GM19328 (cell line): ENCODE data around the gene WDHD1.
"Not testable (repeated sequence)": the region's sequence is repeated elsewhere in the genome, so short reads cannot be mapped to it uniquely, and the experiment has no call there.

ENCODE experiments used
- ATAC-seq: cut with Tn5 transposase; IDR thresholded peaks from one replicate; pipeline ENCODE4 v1.9.1; 2021; ENCODE audit warnings: mild to moderate bottlenecking, moderate library complexity; ENCODE audit not compliant: unreplicated experiment

WDHD1 gene

GRCh38 chr14:55051165-55051422, 24.2 kb upstream of the WDHD1 start:
- no peak for ATAC-seq

GRCh38 chr14:55048900-55049436, 22.1 kb upstream of the WDHD1 start:
- no peak for ATAC-seq

- ATAC-seq = no peak
Measured at GRCh38 chr14:55047301-55048053, 20.6 kb upstream of the WDHD1 start.

DNA sequence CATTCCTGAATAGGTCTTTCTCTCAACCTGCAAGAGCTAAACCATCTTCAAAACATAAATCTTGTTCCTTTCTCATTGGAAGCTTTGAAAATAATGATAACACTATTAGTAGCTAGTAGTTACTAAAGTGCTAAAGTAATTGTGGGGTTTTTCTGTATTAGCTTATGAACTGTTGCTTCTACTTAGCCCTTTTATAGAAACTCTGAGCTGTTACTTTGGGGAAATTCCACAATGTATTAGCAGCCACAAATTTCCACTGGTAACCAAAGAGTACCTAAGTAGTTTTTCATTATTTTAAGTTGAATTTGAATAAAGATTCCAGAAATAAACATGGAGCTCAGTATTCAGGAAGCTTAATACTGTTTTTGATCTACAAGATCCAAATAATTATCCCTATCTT, 18.2 kb upstream of the WDHD1 start:
- no peak for ATAC-seq

GRCh38 chr14:55043528-55043927, 16.6 kb upstream of the WDHD1 start:
- ATAC-seq = no peak

DNA sequence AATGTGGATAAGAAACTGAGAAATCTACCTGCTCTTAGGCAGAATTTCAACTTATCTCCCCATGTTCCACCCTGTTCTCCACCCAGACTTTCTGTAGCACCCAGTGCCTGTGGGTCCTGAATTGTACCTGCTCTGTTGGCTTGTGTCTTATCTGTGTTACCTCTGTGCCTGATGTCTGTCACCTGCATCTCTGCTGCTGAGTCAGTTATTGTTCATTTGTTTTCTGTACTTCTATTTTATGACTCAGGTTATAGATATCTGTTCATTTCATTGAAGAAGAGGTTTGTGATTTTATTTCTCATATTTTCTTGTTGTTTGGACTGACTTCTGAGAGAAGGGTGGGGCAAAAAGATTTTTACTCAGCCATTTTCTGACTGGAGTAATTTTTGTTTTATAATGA, 11.8 kb upstream of the WDHD1 start:
- no peak for ATAC-seq

DNA sequence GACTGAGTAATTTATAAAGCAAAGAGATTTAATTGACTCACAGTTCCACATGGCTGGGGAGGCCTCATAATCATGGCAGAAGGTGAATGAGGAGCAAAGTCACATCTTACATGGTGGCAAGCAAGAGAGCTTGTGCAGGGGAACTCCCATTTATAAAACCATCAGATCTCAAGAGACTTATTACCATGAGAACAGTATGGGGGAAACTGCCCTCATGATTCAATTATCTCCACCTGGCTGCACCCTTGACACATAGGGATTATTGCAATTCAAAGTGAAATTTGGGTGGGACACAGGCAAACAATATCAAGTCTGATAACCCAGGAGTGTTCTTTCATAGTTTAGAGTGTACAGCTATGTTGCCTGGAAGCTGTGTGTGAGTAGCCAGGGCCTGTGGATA, 11.1 kb upstream of the WDHD1 start:
- not testable (repeated sequence) for ATAC-seq

DNA sequence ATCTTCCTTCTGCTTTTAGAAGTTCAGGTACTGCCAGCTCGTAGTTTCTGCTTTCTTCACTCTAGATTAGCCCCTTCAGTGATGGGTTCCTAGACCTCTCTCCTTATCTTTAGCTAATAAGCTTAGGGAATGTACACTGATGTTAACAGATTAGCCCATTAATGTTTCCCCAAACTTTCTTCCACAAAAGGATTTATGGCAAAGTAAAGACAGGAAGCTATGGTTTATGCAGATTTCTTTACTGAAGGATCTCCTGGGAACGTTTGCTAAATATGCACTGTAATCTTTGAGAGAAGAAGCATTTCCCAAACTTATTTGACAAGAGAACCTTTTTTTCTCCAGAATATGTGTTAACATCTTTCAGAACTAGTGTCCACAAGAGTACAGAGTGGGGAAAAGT, 4.3 kb upstream of the WDHD1 start:
- ATAC-seq = no peak

GRCh38 chr14:55028476-55028875, 1.6 kb upstream of the WDHD1 start:
- no peak for ATAC-seq

- no peak for ATAC-seq
Measured at GRCh38 chr14:55028066-55028465, 1.2 kb upstream of the WDHD1 start.

- no peak for ATAC-seq
Measured at GRCh38 chr14:55026441-55026792, 482 bp downstream of the WDHD1 start.

DNA sequence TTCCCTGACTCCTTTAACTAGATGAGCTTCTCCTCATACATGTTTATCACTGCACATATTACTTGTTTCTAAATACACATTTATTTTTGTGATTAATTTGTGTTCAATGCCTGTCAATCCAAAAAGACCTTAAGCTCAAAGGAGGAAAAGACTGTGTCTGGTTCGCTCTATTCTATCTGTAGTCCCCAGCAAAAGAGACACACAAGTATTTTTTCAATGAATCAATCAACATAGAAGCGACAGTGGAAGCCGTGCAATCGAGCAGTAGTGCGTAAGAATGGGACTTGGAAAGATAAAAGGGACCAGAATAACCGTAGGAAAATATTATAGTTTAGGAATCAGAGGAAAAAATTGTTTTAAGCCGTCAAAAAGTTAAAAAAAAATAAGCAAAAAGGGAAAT, 951 bp downstream of the WDHD1 start:
- ATAC-seq = no peak

GRCh38 chr14:55024365-55024764, 2.5 kb downstream of the WDHD1 start:
- ATAC-seq = not testable (repeated sequence)

- no peak for ATAC-seq
Measured at GRCh38 chr14:55019968-55020554, 6.8 kb downstream of the WDHD1 start.

DNA sequence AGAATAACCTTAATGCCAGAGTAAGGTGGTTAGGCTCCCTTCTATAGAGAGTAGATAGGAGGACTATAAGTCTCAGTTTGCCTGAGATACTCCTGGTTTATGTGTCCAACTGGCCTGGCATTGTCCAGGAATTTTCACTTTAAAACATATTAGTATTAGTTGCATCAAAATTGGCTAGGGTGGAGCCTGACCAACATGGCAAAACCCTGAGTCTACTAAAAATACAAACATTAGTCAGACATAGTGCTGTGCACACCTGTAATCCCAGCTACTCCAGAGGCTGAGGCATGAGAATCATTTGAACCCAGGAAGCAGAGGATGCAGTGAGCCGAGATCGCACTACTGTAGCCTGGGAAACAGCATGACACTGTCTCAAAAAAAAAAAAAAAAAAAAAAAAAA, 11.9 kb downstream of the WDHD1 start:
- no peak for ATAC-seq

DNA sequence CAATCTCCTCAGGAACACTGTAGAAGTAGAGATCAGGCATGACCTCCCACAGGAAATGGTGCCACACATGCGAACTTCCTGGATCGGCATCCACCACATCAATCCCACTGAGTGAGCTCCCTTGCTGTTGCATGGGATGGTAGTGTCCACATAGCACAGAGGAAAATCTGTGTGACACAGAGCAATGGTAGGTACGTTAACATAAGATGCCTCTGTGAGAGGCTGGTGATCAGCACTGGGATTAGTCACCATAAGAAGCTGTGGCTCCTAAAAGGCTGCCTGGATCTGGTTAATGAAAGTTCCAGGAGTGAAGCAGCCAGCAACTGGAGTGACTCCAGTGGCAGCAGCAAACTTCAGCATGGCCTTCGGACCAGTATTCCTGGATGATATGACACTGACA, 21.8 kb downstream of the WDHD1 start:
- ATAC-seq = no peak

- no peak for ATAC-seq
Measured at GRCh38 chr14:55000381-55000780, 26.5 kb downstream of the WDHD1 start.

DNA sequence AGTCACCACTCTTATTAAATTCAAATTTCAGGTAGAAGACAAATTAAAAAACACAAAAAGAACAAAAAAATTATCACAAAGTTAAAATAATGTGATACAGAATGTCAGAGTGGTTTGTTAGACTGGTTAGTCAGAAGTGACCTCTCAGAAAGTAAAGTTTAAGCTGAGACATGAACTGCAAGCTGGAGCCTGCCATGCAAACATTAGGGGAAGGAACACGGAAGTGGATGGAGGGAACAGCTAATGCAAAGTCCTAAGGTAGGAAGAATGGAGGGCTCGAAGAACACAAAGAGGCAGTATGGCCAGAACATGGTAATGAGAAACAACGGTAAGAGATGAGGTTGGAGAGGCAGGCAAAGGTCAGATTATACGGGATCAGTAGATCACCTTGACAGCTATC, 41.7 kb downstream of the WDHD1 start:
- ATAC-seq = no peak

GRCh38 chr14:54981698-54982097, 45.2 kb downstream of the WDHD1 start:
- ATAC-seq = no peak

DNA sequence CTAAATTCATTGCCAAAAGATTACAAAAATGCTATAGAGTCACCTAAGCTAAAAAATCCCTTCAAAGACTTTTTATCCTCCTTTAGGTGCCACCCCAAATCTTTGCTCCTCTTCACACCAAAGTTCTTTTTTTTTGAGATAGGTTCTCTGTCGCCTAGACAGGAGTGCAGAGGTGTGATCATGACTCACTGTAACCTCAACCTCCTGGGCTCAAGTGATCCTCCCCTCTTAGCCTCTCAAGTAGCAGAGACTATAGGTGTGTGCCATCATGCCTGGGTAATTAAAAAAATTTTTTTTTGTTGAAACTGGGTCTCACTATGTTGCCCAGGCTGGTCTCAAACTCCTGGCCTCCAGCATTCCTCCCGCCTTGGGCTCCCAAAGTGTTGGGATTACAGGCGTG, 47.9 kb downstream of the WDHD1 start:
- ATAC-seq = no peak

DNA sequence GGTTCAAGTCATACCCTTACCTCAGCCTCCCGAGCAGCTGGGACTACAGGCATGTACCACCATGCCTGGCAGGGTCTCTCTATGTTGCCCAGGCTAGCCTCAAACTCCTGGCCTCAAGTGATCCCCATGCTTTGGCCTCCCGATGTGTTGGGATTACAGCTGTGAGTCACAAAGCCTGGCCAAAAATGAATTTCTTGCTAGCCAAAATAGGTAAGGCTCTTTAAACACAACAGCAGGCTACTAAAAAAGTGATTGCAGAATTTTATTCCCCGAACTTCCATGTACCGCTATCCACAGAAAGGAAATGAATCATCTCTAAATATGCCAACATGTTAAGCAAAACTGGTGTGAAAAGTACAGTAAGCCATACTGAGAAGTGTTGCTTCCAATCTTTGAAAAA, 50.6 kb downstream of the WDHD1 start:
- no peak for ATAC-seq

- no peak for ATAC-seq
Measured at GRCh38 chr14:54975856-54976255, 51.0 kb downstream of the WDHD1 start.
